Measurements from ENCODE around the gene NEUROD1.

The NEUROD1 gene

GRCh38 chr2:181642086-181642485, 38.2 kb downstream of the NEUROD1 start:
- no peaks in the 10 kb centered on the region for H3K4me1 ChIP-seq (ENCODE audit: insufficient read depth, poor library complexity, severe bottlenecking)
- no peaks in the 10 kb centered on the region for H3K9me3 ChIP-seq (ENCODE audit: severe bottlenecking)
- no peak overlapping the region for H3K27ac ChIP-seq (ENCODE audit: poor library complexity, severe bottlenecking)
- H3K36me3 ChIP-seq (ENCODE audit: low read depth): no peaks in the 10 kb centered on the region
- no peak overlapping the region for H3K4me3 ChIP-seq (ENCODE audit: severe bottlenecking)
- H3K27me3 ChIP-seq (ENCODE audit: insufficient read depth, poor library complexity, severe bottlenecking): no peaks in the 10 kb centered on the region
- no peak for DNase-seq (ENCODE audit: low spot score)
- TF ChIP-seq CTCF (IDR thresholded peaks at IDR 0.05; ENCODE audit: poor library complexity, severe bottlenecking): no peak
- no peak for ATAC-seq (ENCODE audit: low read depth)

GRCh38 chr2:181639686-181640085, 40.6 kb downstream of the NEUROD1 start:
- no peak for TF ChIP-seq CTCF (IDR thresholded peaks at IDR 0.05; ENCODE audit: poor library complexity, severe bottlenecking)
- no peak overlapping the region for H3K4me3 ChIP-seq (ENCODE audit: severe bottlenecking)
- H3K36me3 ChIP-seq (ENCODE audit: low read depth): no peaks in the 10 kb centered on the region
- no peak for ATAC-seq (ENCODE audit: low read depth)
- no peaks in the 10 kb centered on the region for H3K27me3 ChIP-seq (ENCODE audit: insufficient read depth, poor library complexity, severe bottlenecking)
- H3K4me1 ChIP-seq (ENCODE audit: insufficient read depth, poor library complexity, severe bottlenecking): no peaks in the 10 kb centered on the region
- DNase-seq (ENCODE audit: low spot score): no peak
- H3K27ac ChIP-seq (ENCODE audit: poor library complexity, severe bottlenecking): no peak overlapping the region
- no peaks in the 10 kb centered on the region for H3K9me3 ChIP-seq (ENCODE audit: severe bottlenecking)

- H3K27me3 ChIP-seq (ENCODE audit: insufficient read depth, poor library complexity, severe bottlenecking): no peaks in the 10 kb centered on the region
- no peaks in the 10 kb centered on the region for H3K36me3 ChIP-seq (ENCODE audit: low read depth)
- DNase-seq (ENCODE audit: low spot score) (no peak), ATAC-seq (ENCODE audit: low read depth) (no peak)
- no peaks in the 10 kb centered on the region for H3K9me3 ChIP-seq (ENCODE audit: severe bottlenecking)
- no peak overlapping the region for H3K27ac ChIP-seq (ENCODE audit: poor library complexity, severe bottlenecking)
- H3K4me1 ChIP-seq (ENCODE audit: insufficient read depth, poor library complexity, severe bottlenecking): no peaks in the 10 kb centered on the region
- H3K4me3 ChIP-seq (ENCODE audit: severe bottlenecking): no peak overlapping the region
- TF ChIP-seq CTCF (IDR thresholded peaks at IDR 0.05; ENCODE audit: poor library complexity, severe bottlenecking): no peak
These were observed 47.5 kb downstream of the NEUROD1 start for GRCh38 chr2:181632733-181633401.

- no peak for TF ChIP-seq CTCF (IDR thresholded peaks at IDR 0.05; ENCODE audit: poor library complexity, severe bottlenecking)
- no peak overlapping the region for H3K4me3 ChIP-seq (ENCODE audit: severe bottlenecking)
- H3K27ac ChIP-seq (ENCODE audit: poor library complexity, severe bottlenecking): no peak overlapping the region
- no peaks in the 10 kb centered on the region for H3K9me3 ChIP-seq (ENCODE audit: severe bottlenecking)
- no peaks in the 10 kb centered on the region for H3K4me1 ChIP-seq (ENCODE audit: insufficient read depth, poor library complexity, severe bottlenecking)
- H3K27me3 ChIP-seq (ENCODE audit: insufficient read depth, poor library complexity, severe bottlenecking): no peaks in the 10 kb centered on the region
- no peak for DNase-seq (ENCODE audit: low spot score)
- no peak for ATAC-seq (ENCODE audit: low read depth)
- H3K36me3 ChIP-seq (ENCODE audit: low read depth): no peaks in the 10 kb centered on the region
These were observed 51.4 kb downstream of the NEUROD1 start for GRCh38 chr2:181628590-181629585.

All from RWPE2 (cell line).